Adrenal gland (tissue), 12 donors: ENCODE results near the gene KIAA1210. TPM values are rescaled to one million over a fixed set of nuclear protein-coding genes. Genes with fewer than 3 reads are reported as not detected.

ENCODE experiments used
- DNase-seq, 7 donors: peaks; one replicate each; pipeline ENCODE4 v3.0.0-alpha.2; 2019 to 2020
- H3K27ac ChIP-seq, 5 donors: fragments of 200-600 bp; sonication (generic) in 4 of 5; 1 replicate in 3 of 5; 2 replicates in 2 of 5; pipeline versions ENCODE4 v1.5.1 to v1.8.0; 2016 to 2020; ENCODE audit warnings: mild to moderate bottlenecking in 1 of 5
- H3K27me3 ChIP-seq: fragments of 200-600 bp; 2 replicates; pipeline ENCODE4 v1.8.0; 2021
- H3K36me3 ChIP-seq, 2 donors: fragments of 200-600 bp; replicated peaks in 1 of 2; 1 replicate in 1 of 2; 2 replicates in 1 of 2; pipeline versions ENCODE4 v1.5.1 to v1.8.0; 2018 to 2022
- H3K4me1 ChIP-seq, 2 donors: fragments of 200-600 bp; replicated peaks in 1 of 2; 1 replicate in 1 of 2; 2 replicates in 1 of 2; pipeline versions ENCODE4 v1.5.1 to v1.8.0; 2018 to 2021
- H3K4me3 ChIP-seq, 4 donors: fragments of 200-600 bp; sonication (generic) in 3 of 4; one replicate each; pipeline ENCODE4 v1.5.1; 2016 to 2018
- H3K9me3 ChIP-seq, 3 donors: fragments of 200-600 bp; sonication (generic) in 1 of 3; replicated peaks in 1 of 3; 1 replicate in 2 of 3; 2 replicates in 1 of 3; pipeline versions ENCODE4 v1.5.1 to v1.8.0; 2016 to 2021
- POLR2A ChIP-seq, 2 donors: fragments of 450-650 bp; IDR thresholded peaks; one replicate each; pipeline ENCODE4 v1.6.1; 2017; ENCODE audit warnings: antibody characterized with exemption in 2 of 2, mild to moderate bottlenecking in 2 of 2, moderate library complexity in 1 of 2
- whole genome bisulfite sequencing, 4 donors: extraction: QIAGEN DNeasy Blood & Tissue Kit in 2 of 4; methylation state at CpG; one replicate each; pipeline versions ENCODE4 v1.1.5 to v1.1.7; 2013 to 2017; 5-methylcytosine and 5-hydroxymethylcytosine counted together
- intact Hi-C, 2 donors: fragments of 100-400 bp; cut with DNase I; formaldehyde crosslinking; loops; one replicate each; pipeline versions ENCODE4 v1.14.1 to v1.15.0; 2022 to 2023
- polyA plus RNA-seq, 3 donors: library from polyadenylated mRNA; stranded (reverse); fragments of 200-250 nt in 2 of 3; fragments of 350-450 nt in 1 of 3; fragmentation: Illumina TruSeq in 1 of 3; extraction: RNeasy Lipid Tissue Mini Kit (QIAGEN cat#74804) in 1 of 3; gene quantifications; one replicate each; pipeline ENCODE4 v1.2.3, GENCODE V29; 2013 to 2014
- total RNA-seq, 9 donors: library from RNA; depleted of rRNA in 4 of 9; stranded (reverse); fragments of >200 nt in 4 of 9; fragments of 120-200 nt in 1 of 9; fragmentation: NEBNext Ultra II Directional in 1 of 9; extraction: Animal tissue kit (Norgen Biotek cat#: 25700) in 1 of 9; gene quantifications; one replicate each; pipeline versions ENCODE4 v1.1.0 to v1.2.4, GENCODE V29; 2013 to 2023
- TF ChIP-seq, protein P1 (sequence below), 6 experiments: fragments of 450-650 bp in 4 of 6; fragments of 200-600 bp in 2 of 6; sonication (generic) in 1 of 6; IDR thresholded peaks; 1 replicate in 5 of 6; 2 replicates in 1 of 6; pipeline versions ENCODE4 v1.5.1 to v1.8.0; 2016 to 2021; ENCODE audit warnings: antibody characterized with exemption in 6 of 6, mild to moderate bottlenecking in 2 of 6, moderate library complexity in 1 of 6
- donor health status: healthy with polysubstance abuse.
- donor health status: Bipolar disorder and iron deficiency.
- donor health status: DM: yes; HTN: yes; CAD: no.
- donor health status: DM: no; HTN: no; CAD: no.
- donor health status: DM: no; HTN: no; CAD: no.
- donor health status: DM: yes; HTN: yes; CAD: no.

KIAA1210 gene
- total and polyA plus RNA-seq, 12 donors: 0.56 to 12.9 (median 2.7) TPM

DNA sequence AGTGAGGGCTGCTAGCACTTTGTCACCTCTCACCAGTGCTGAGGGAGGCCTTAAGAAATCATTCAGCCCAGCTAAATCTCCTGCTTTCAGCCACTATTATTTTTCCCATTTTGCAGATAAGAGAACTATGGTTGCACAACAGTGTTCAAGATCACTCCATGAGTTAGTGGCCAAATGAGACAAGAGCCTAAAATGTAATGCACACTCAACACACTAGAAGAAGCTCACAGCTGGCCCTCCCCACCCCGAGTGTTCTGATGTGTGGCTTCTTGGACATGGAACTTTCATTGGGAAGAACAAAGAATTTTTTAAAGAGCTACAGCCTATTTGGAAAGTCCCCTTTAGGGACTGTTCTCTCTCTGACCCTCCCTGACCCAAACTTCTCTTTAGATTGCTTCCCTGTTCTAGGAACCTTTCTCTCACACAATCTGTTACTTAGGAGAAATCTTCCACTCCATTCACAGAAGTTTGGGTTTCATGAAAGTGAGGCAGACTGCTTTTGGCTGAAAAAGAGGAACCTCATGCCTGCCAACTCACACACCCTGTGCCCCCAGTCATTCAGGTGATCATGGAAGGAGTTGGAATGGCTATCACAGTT is 98.8 kb downstream of the KIAA1210 start:
- Histone ChIP-seq H3K4me1 (no peaks in the 10 kb centered on the region), H3K27me3 (peaks cover 7% of the 10 kb centered on the region), H3K4me3 (no peak overlapping the region), H3K27ac (no peak overlapping the region), H3K9me3 (no peaks in the 10 kb centered on the region), H3K36me3 (no peaks in the 10 kb centered on the region)
- TF ChIP-seq, protein P1, sequence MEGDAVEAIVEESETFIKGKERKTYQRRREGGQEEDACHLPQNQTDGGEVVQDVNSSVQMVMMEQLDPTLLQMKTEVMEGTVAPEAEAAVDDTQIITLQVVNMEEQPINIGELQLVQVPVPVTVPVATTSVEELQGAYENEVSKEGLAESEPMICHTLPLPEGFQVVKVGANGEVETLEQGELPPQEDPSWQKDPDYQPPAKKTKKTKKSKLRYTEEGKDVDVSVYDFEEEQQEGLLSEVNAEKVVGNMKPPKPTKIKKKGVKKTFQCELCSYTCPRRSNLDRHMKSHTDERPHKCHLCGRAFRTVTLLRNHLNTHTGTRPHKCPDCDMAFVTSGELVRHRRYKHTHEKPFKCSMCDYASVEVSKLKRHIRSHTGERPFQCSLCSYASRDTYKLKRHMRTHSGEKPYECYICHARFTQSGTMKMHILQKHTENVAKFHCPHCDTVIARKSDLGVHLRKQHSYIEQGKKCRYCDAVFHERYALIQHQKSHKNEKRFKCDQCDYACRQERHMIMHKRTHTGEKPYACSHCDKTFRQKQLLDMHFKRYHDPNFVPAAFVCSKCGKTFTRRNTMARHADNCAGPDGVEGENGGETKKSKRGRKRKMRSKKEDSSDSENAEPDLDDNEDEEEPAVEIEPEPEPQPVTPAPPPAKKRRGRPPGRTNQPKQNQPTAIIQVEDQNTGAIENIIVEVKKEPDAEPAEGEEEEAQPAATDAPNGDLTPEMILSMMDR (IDR thresholded peaks at IDR 0.05): no peak
- no peak for TF ChIP-seq POLR2A (IDR thresholded peaks at IDR 0.05)
- no peak for DNase-seq
- 50 to 80% (median 62%) methylated on average over 1 of the region's 1 CpG for WGBS, 4 donors
- intact Hi-C loops: no loop called here

Other genes starting within 250 kb of the KIAA1210 start
- 1 to 10 TPM; 1.3 to 9.8 (median 7.6) TPM for gene LONRF3, start 153.2 kb downstream of the KIAA1210 start, total RNA-seq
- gene LONRF3, start 153.2 kb downstream of the KIAA1210 start, polyA plus RNA-seq: 1 to 10 TPM; 1.4 to 4.8 (median 1.8) TPM
- gene CT47C1, start 54.8 kb downstream of the KIAA1210 start, total RNA-seq: not detected
- not detected for gene CT47C1, start 54.8 kb downstream of the KIAA1210 start, polyA plus RNA-seq
- gene PGRMC1, start 108.5 kb upstream of the KIAA1210 start, total RNA-seq: 100 to 1,000 TPM; 165 to 745 (median 258) TPM
- 100 to 1,000 TPM in 2 of 3 donors, 10 to 100 TPM in 1; 82.8 to 637 (median 141) TPM for gene PGRMC1, start 108.5 kb upstream of the KIAA1210 start, polyA plus RNA-seq